GM10847 (cell line): ENCODE measurements around the gene SETD4.

Experiments
- POLR2A ChIP-seq: IDR thresholded peaks from 2 replicates; pipeline ENCODE4 v1.6.1; 2011; ENCODE audit not compliant: insufficient read length; ENCODE audit errors: extremely low read depth

SETD4 gene

GRCh38 chr21:36060159-36060921 is at the start of gene SETD4:
Gene SETD4, minus strand, starts transcription at chr21:36060526. Its CDS starts 1,638 bp downstream, at chr21:36058888.
- TF ChIP-seq POLR2A = peak; percentile 93

GRCh38 chr21:36109868-36110267 is 49.5 kb upstream of the SETD4 start:
- TF ChIP-seq POLR2A = no peak

GRCh38 chr21:36105327-36105842 is 45.1 kb upstream of the SETD4 start:
- TF ChIP-seq POLR2A = no peak

- no peak for TF ChIP-seq POLR2A
These were observed 44.3 kb upstream of the SETD4 start for GRCh38 chr21:36104317-36105300.

GRCh38 chr21:36103434-36103833 is 43.1 kb upstream of the SETD4 start:
- no peak for TF ChIP-seq POLR2A

GRCh38 chr21:36100971-36101641 is 40.8 kb upstream of the SETD4 start:
- no peak for TF ChIP-seq POLR2A

- no peak for TF ChIP-seq POLR2A
These were observed 38.7 kb upstream of the SETD4 start for GRCh38 chr21:36099000-36099399.

- TF ChIP-seq POLR2A = no peak
These were observed 37.8 kb upstream of the SETD4 start for GRCh38 chr21:36098182-36098532.

- TF ChIP-seq POLR2A = no peak
These were observed 37.3 kb upstream of the SETD4 start for GRCh38 chr21:36097427-36098181.

GRCh38 chr21:36096398-36097290 is 36.3 kb upstream of the SETD4 start:
- TF ChIP-seq POLR2A = no peak

- TF ChIP-seq POLR2A = no peak
These were observed 33.2 kb upstream of the SETD4 start for GRCh38 chr21:36093512-36093911.

- no peak for TF ChIP-seq POLR2A
These were observed 32.4 kb upstream of the SETD4 start for GRCh38 chr21:36092681-36093080.

- TF ChIP-seq POLR2A = no peak
These were observed 29.6 kb upstream of the SETD4 start for GRCh38 chr21:36089946-36090345.
